Spinal cord (tissue), 10 donors: ENCODE data around the gene AGFG1. TPM values are rescaled to one million over a fixed set of nuclear protein-coding genes. Genes with fewer than 3 reads are reported as not detected.
A peak's percentile ranks its signal among the peaks of the same experiment; 100 is the strongest.

Source experiments
- DNase-seq, 6 donors: peaks; one replicate each; pipeline versions ENCODE4 v3.0.0 to v3.0.0-alpha.2; 2013 to 2015; ENCODE audit warnings: low spot score in 6 of 6, low read depth in 4 of 6
- H3K27ac ChIP-seq: one replicate; pipeline ENCODE4 v1.5.1; 2013; ENCODE audit warnings: low read depth, low read length, control low read depth
- H3K27me3 ChIP-seq: one replicate; pipeline ENCODE4 v1.6.1; 2013; ENCODE audit warnings: low read length; ENCODE audit not compliant: control insufficient read depth, insufficient read depth
- H3K36me3 ChIP-seq: one replicate; pipeline ENCODE4 v1.6.1; 2013; ENCODE audit warnings: low read length; ENCODE audit not compliant: control insufficient read depth, insufficient read depth
- H3K4me1 ChIP-seq: one replicate; pipeline ENCODE4 v1.6.1; 2013; ENCODE audit warnings: low read length; ENCODE audit not compliant: control insufficient read depth, insufficient read depth
- H3K4me3 ChIP-seq: one replicate; pipeline ENCODE4 v1.5.1; 2013; ENCODE audit warnings: low read depth, low read length, control low read depth
- H3K9me3 ChIP-seq: one replicate; pipeline ENCODE4 v1.6.1; 2013; ENCODE audit warnings: low read length; ENCODE audit not compliant: control insufficient read depth, insufficient read depth
- WGBS: methylation state at CpG from one replicate; pipeline ENCODE4 v1.1.5; 2013; ENCODE audit warnings: missing lambda C conversion rate; ENCODE audit not compliant: insufficient coverage; 5-methylcytosine and 5-hydroxymethylcytosine counted together
- polyA plus RNA-seq, 2 donors: library from polyadenylated mRNA; unstranded; fragments of 120-200 nt; gene quantifications; one replicate each; pipeline ENCODE4 v1.2.1, GENCODE V29; 2013; ENCODE audit not compliant: insufficient read length in 2 of 2
- total RNA-seq, 2 donors: library from RNA; depleted of rRNA in 1 of 2; stranded (reverse); fragments of 120-200 nt in 1 of 2; fragments of >200 nt in 1 of 2; gene quantifications; one replicate each; pipeline versions ENCODE4 v1.2.3 to v1.2.4, GENCODE V29; 2013 to 2014
- donor health status: healthy.

AGFG1 gene
- total and polyA plus RNA-seq, 4 donors = 72.4 to 113 (median 82.3) TPM

- no peak overlapping the region for H3K27ac ChIP-seq
- H3K36me3 ChIP-seq = no peaks in the 10 kb centered on the region
- H3K4me3 ChIP-seq = no peak overlapping the region
- H3K9me3 ChIP-seq = no peaks in the 10 kb centered on the region
- peaks cover 8% of the 10 kb centered on the region for H3K4me1 ChIP-seq
- H3K27me3 ChIP-seq = no peaks in the 10 kb centered on the region
- no peak for DNase-seq
- 43% methylated on average over 5 of the region's 12 CpGs for WGBS
These were observed 27.9 kb upstream of the AGFG1 start for GRCh38 chr2:227443889-227444568.

- DNase-seq = peak in 2 of 6 donors; percentile 16 to 27
- H3K9me3 ChIP-seq = no peaks in the 10 kb centered on the region
- H3K36me3 ChIP-seq = no peaks in the 10 kb centered on the region
- WGBS = 35% methylated on average over 2 of the region's 7 CpGs
- no peak overlapping the region for H3K4me3 ChIP-seq
- H3K27me3 ChIP-seq = no peaks in the 10 kb centered on the region
- no peak overlapping the region for H3K27ac ChIP-seq
- H3K4me1 ChIP-seq = peaks cover 8% of the 10 kb centered on the region
These were observed 24.4 kb upstream of the AGFG1 start for GRCh38 chr2:227447606-227448005.

GRCh38 chr2:227450311-227450841, 21.6 kb upstream of the AGFG1 start:
- Histone ChIP-seq H3K27ac (no peak overlapping the region), H3K27me3 (no peaks in the 10 kb centered on the region)
- no CpG with 5 or more reads among the region's 5 CpGs for WGBS

GRCh38 chr2:227450926-227451654, 20.9 kb upstream of the AGFG1 start:
- no peaks in the 10 kb centered on the region for H3K36me3 ChIP-seq
- H3K4me3 ChIP-seq = no peak overlapping the region
- H3K4me1 ChIP-seq = peaks cover 4% of the 10 kb centered on the region
- H3K27ac ChIP-seq = no peak overlapping the region
- H3K9me3 ChIP-seq = no peaks in the 10 kb centered on the region
- H3K27me3 ChIP-seq = no peaks in the 10 kb centered on the region
- WGBS = 90% methylated on average over 2 of the region's 5 CpGs
- no peak for DNase-seq

More at GRCh38 chr2:227450311-227450841, 21.6 kb upstream of the AGFG1 start:
- H3K4me3 ChIP-seq = no peak overlapping the region
- H3K4me1 ChIP-seq = peaks cover 4% of the 10 kb centered on the region
- H3K36me3 ChIP-seq = no peaks in the 10 kb centered on the region
- no peaks in the 10 kb centered on the region for H3K9me3 ChIP-seq
- DNase-seq = no peak

- Histone ChIP-seq H3K36me3 (no peaks in the 10 kb centered on the region), H3K4me3 (no peak overlapping the region), H3K9me3 (no peaks in the 10 kb centered on the region), H3K27ac (no peak overlapping the region), H3K4me1 (peaks cover 4% of the 10 kb centered on the region), H3K27me3 (no peaks in the 10 kb centered on the region)
- DNase-seq = no peak
These were observed 20.3 kb upstream of the AGFG1 start for GRCh38 chr2:227451655-227451992.

GRCh38 chr2:227453810-227454209, 18.1 kb upstream of the AGFG1 start:
- Histone ChIP-seq H3K36me3 (no peaks in the 10 kb centered on the region), H3K9me3 (no peaks in the 10 kb centered on the region), H3K27ac (no peak overlapping the region), H3K4me3 (no peak overlapping the region), H3K4me1 (no peaks in the 10 kb centered on the region), H3K27me3 (no peaks in the 10 kb centered on the region)
- no peak for DNase-seq
- WGBS = no CpG with 5 or more reads among the region's 1 CpG

- Histone ChIP-seq H3K27ac (no peak overlapping the region), H3K4me3 (no peak overlapping the region), H3K9me3 (no peaks in the 10 kb centered on the region), H3K36me3 (no peaks in the 10 kb centered on the region), H3K4me1 (no peaks in the 10 kb centered on the region), H3K27me3 (no peaks in the 10 kb centered on the region)
- no peak for DNase-seq
These were observed 17.6 kb upstream of the AGFG1 start for GRCh38 chr2:227454323-227454860.

- WGBS = no CpG with 5 or more reads among the region's 2 CpGs
- H3K4me1 ChIP-seq = peaks cover 3% of the 10 kb centered on the region
- H3K27ac ChIP-seq = no peak overlapping the region
- no peak overlapping the region for H3K4me3 ChIP-seq
- no peaks in the 10 kb centered on the region for H3K36me3 ChIP-seq
- H3K9me3 ChIP-seq = no peaks in the 10 kb centered on the region
- no peaks in the 10 kb centered on the region for H3K27me3 ChIP-seq
- DNase-seq = peak in 2 of 6 donors; percentile 26 to 72
These were observed 16.8 kb upstream of the AGFG1 start for GRCh38 chr2:227455200-227455599.

GRCh38 chr2:227456102-227456501, 15.9 kb upstream of the AGFG1 start:
- no peak for DNase-seq
- H3K36me3 ChIP-seq = no peaks in the 10 kb centered on the region

GRCh38 chr2:227456772-227457171, 15.2 kb upstream of the AGFG1 start:
- no peak overlapping the region for H3K27ac ChIP-seq

More at GRCh38 chr2:227456102-227456501, 15.9 kb upstream of the AGFG1 start:
- H3K4me1 ChIP-seq = peaks cover 3% of the 10 kb centered on the region
- 96% methylated on average over 2 of the region's 2 CpGs for WGBS
- H3K27me3 ChIP-seq = no peaks in the 10 kb centered on the region
- no peaks in the 10 kb centered on the region for H3K9me3 ChIP-seq
- H3K27ac ChIP-seq = no peak overlapping the region
- H3K4me3 ChIP-seq = no peak overlapping the region

More at GRCh38 chr2:227456772-227457171, 15.2 kb upstream of the AGFG1 start:
- Histone ChIP-seq H3K27me3 (no peaks in the 10 kb centered on the region), H3K9me3 (no peaks in the 10 kb centered on the region), H3K4me1 (peaks cover 3% of the 10 kb centered on the region), H3K36me3 (no peaks in the 10 kb centered on the region), H3K4me3 (no peak overlapping the region)
- no peak for DNase-seq
- 72% methylated on average over 4 of the region's 4 CpGs for WGBS
